IMR-90 (cell line): ENCODE data around the gene THAP5. TPM values are rescaled to one million over a fixed set of nuclear protein-coding genes. Genes with fewer than 3 reads are reported as not detected.

Source experiments
- ATAC-seq: fragments of 200-7000 bp; cut with Tn5 transposase; 2 replicates; pipeline ENCODE4 v1.9.1; 2020; ENCODE audit warnings: low read depth, mild to moderate bottlenecking, moderate library complexity
- BruUV-seq: library from RNA; stranded (reverse); fragments of 400-500 nt; replicated peaks from 2 replicates; lab custom pipeline; 2021; lab: Mats Ljungman, UMichigan
- CTCF ChIA-PET: fragments of 300-600 bp; formaldehyde crosslinking; extraction: SDS; loops from one replicate; lab custom pipeline; 2021; ENCODE audit warnings: antibody characterized with exemption; lab: Yijun Ruan, JAX
- POLR2A ChIA-PET: fragments of 300-600 bp; sonication (Branson Sonifier 250); formaldehyde crosslinking; loops from one replicate; lab custom pipeline; 2022; ENCODE audit warnings: antibody characterized with exemption; ENCODE audit not compliant: unreplicated experiment; lab: Charles Lee
- DNase-seq: peaks from one replicate; pipeline ENCODE4 v3.0.0; 2013
- H2AFZ ChIP-seq: replicated peaks from 2 replicates; pipeline ENCODE3; 2013; ENCODE audit warnings: low read length, mild to moderate bottlenecking; ENCODE audit not compliant: poor library complexity
- H2AK5ac ChIP-seq: 2 replicates; pipeline ENCODE4 v1.6.1; 2013; ENCODE audit warnings: low read depth, low read length, inconsistent platforms
- H2AK9ac ChIP-seq: replicated peaks from 2 replicates; pipeline ENCODE3; 2013; ENCODE audit warnings: mild to moderate bottlenecking, low read depth, low read length, moderate library complexity; ENCODE audit not compliant: poor library complexity
- H2BK120ac ChIP-seq: 2 replicates; pipeline ENCODE4 v1.6.1; 2013; ENCODE audit warnings: low read depth, low read length, inconsistent platforms
- H2BK15ac ChIP-seq: 3 replicates; pipeline ENCODE4 v1.6.1; 2013; ENCODE audit warnings: low read depth, low read length, inconsistent platforms
- H2BK20ac ChIP-seq: 2 replicates; pipeline ENCODE4 v1.6.1; 2013; ENCODE audit warnings: low read depth, mild to moderate bottlenecking, inconsistent platforms, low read length, moderate library complexity
- H2BK5ac ChIP-seq: 2 replicates; pipeline ENCODE4 v1.6.1; 2013; ENCODE audit warnings: mild to moderate bottlenecking, low read depth, low read length, inconsistent platforms; ENCODE audit not compliant: poor library complexity, severe bottlenecking
- H3K14ac ChIP-seq: replicated peaks from 2 replicates; pipeline ENCODE4 v1.6.1; 2013; ENCODE audit warnings: low read depth, low read length, inconsistent platforms
- H3K18ac ChIP-seq: 2 replicates; pipeline ENCODE4 v1.6.1; 2013; ENCODE audit warnings: low read depth, low read length, control low read depth
- H3K23ac ChIP-seq: 2 replicates; pipeline ENCODE4 v1.6.1; 2013; ENCODE audit warnings: low read depth, low read length, inconsistent platforms
- H3K27ac ChIP-seq: 2 replicates; pipeline ENCODE4 v1.5.1; 2013; ENCODE audit warnings: mild to moderate bottlenecking, control low read depth, low read length; ENCODE audit not compliant: insufficient read depth
- H3K27me3 ChIP-seq: 2 replicates; pipeline ENCODE4 v1.6.1; 2013; ENCODE audit warnings: low read length; ENCODE audit not compliant: control insufficient read depth, insufficient read depth
- H3K36me3 ChIP-seq: 2 replicates; pipeline ENCODE4 v1.6.1; 2013; ENCODE audit warnings: low read length, mixed read lengths; ENCODE audit not compliant: control insufficient read depth, insufficient read depth
- H3K4ac ChIP-seq: 2 replicates; pipeline ENCODE4 v1.6.1; 2013; ENCODE audit warnings: low read depth, low read length, inconsistent platforms
- H3K4me1 ChIP-seq: 2 replicates; pipeline ENCODE4 v1.6.1; 2013; ENCODE audit warnings: low read length, mixed read lengths; ENCODE audit not compliant: control insufficient read depth, insufficient read depth
- H3K4me2 ChIP-seq: 2 replicates; pipeline ENCODE4 v1.6.1; 2013; ENCODE audit warnings: low read depth, mild to moderate bottlenecking, control low read depth, low read length, moderate library complexity
- H3K4me3 ChIP-seq: 2 replicates; pipeline ENCODE4 v1.5.1; 2013; ENCODE audit warnings: low read depth, mild to moderate bottlenecking, control low read depth, low read length, moderate library complexity; ENCODE audit not compliant: insufficient read depth
- H3K56ac ChIP-seq: 2 replicates; pipeline ENCODE4 v1.6.1; 2013; ENCODE audit warnings: low read length, inconsistent platforms; ENCODE audit not compliant: insufficient read depth; ENCODE audit errors: extremely low read depth
- H3K79me1 ChIP-seq, 2 experiments: 2 replicates each; pipeline ENCODE4 v1.6.1; 2013; ENCODE audit warnings: low read length in 2 of 2, inconsistent platforms in 1 of 2, low read depth in 1 of 2
- H3K9ac ChIP-seq: 2 replicates; pipeline ENCODE4 v1.6.1; 2013; ENCODE audit warnings: low read depth, low read length, control low read depth
- H3K9me1 ChIP-seq: 2 replicates; pipeline ENCODE4 v1.6.1; 2013; ENCODE audit warnings: low read length, inconsistent platforms; ENCODE audit not compliant: insufficient read depth
- H3K9me3 ChIP-seq: 2 replicates; pipeline ENCODE4 v1.6.1; 2013; ENCODE audit warnings: low read length; ENCODE audit not compliant: control insufficient read depth, insufficient read depth
- H4K20me1 ChIP-seq: 2 replicates; pipeline ENCODE4 v1.6.1; 2013; ENCODE audit warnings: low read length, inconsistent platforms; ENCODE audit not compliant: insufficient read depth
- H4K5ac ChIP-seq: 2 replicates; pipeline ENCODE4 v1.6.1; 2013; ENCODE audit warnings: mild to moderate bottlenecking, low read depth, low read length, control low read depth
- H4K8ac ChIP-seq, 2 experiments: 2 replicates each; pipeline ENCODE4 v1.6.1; 2013; ENCODE audit warnings: low read depth in 2 of 2, low read length in 2 of 2, control low read depth in 1 of 2, inconsistent platforms in 1 of 2
- H4K91ac ChIP-seq: 2 replicates; pipeline ENCODE4 v1.6.1; 2013; ENCODE audit warnings: low read depth, low read length, inconsistent platforms; ENCODE audit not compliant: insufficient read depth
- BHLHE40 ChIP-seq: fragments of 150-350 bp; IDR thresholded peaks from 2 replicates; pipeline ENCODE4 v1.6.1; 2016; ENCODE audit warnings: mild to moderate bottlenecking, low read depth, low read length
- CEBPB ChIP-seq: IDR thresholded peaks from 2 replicates; pipeline ENCODE4 v1.6.1; 2012; ENCODE audit warnings: low read depth, low read length, improper control_type of control experiment
- CHD1 ChIP-seq: IDR thresholded peaks from 2 replicates; pipeline ENCODE4 v1.6.1; 2012; ENCODE audit warnings: low read depth, low read length, improper control_type of control experiment
- CTCF ChIP-seq: conservative IDR thresholded peaks from 2 replicates; pipeline ENCODE4 v1.5.1; 2012; ENCODE audit warnings: mild to moderate bottlenecking, low read depth, low read length, improper control_type of control experiment
- ELK1 ChIP-seq: fragments of 150-350 bp; IDR thresholded peaks from 2 replicates; pipeline ENCODE4 v1.6.1; 2016; ENCODE audit warnings: low read depth, mild to moderate bottlenecking, low read length, moderate library complexity, borderline replicate concordance
- FOS ChIP-seq: fragments of 150-350 bp; IDR thresholded peaks from 2 replicates; pipeline ENCODE4 v1.6.1; 2016; ENCODE audit warnings: low read depth, low read length
- MAFK ChIP-seq: IDR thresholded peaks from 2 replicates; pipeline ENCODE4 v1.6.1; 2012; ENCODE audit warnings: low read depth, low read length, improper control_type of control experiment
- MAZ ChIP-seq: IDR thresholded peaks from 2 replicates; pipeline ENCODE4 v1.6.1; 2012; ENCODE audit warnings: low read depth, mild to moderate bottlenecking, low read length, improper control_type of control experiment, moderate library complexity, borderline replicate concordance
- MXI1 ChIP-seq: IDR thresholded peaks from 2 replicates; pipeline ENCODE4 v1.6.1; 2012; ENCODE audit warnings: low read depth, mild to moderate bottlenecking, low read length, moderate library complexity, borderline replicate concordance
- NFE2L2 ChIP-seq: fragments of 150-350 bp; IDR thresholded peaks from 2 replicates; pipeline ENCODE4 v1.6.1; 2016; ENCODE audit warnings: low read depth, mild to moderate bottlenecking, low read length
- POLR2A ChIP-seq: IDR thresholded peaks from 2 replicates; pipeline ENCODE4 v1.6.1; 2012; ENCODE audit warnings: mild to moderate bottlenecking, low read depth, low read length
- RAD21 ChIP-seq: IDR thresholded peaks from 2 replicates; pipeline ENCODE4 v1.6.1; 2012; ENCODE audit warnings: low read length, improper control_type of control experiment
- RCOR1 ChIP-seq: IDR thresholded peaks from 2 replicates; pipeline ENCODE4 v1.6.1; 2012; ENCODE audit warnings: mild to moderate bottlenecking, low read length, improper control_type of control experiment; ENCODE audit not compliant: insufficient replicate concordance
- RFX5 ChIP-seq: IDR thresholded peaks from 2 replicates; pipeline ENCODE4 v1.8.0; 2012; ENCODE audit warnings: low read depth, mild to moderate bottlenecking, low read length, moderate library complexity
- SMC3 ChIP-seq: fragments of 150-350 bp; IDR thresholded peaks from 2 replicates; pipeline ENCODE4 v1.6.1; 2016; ENCODE audit warnings: low read depth, mild to moderate bottlenecking, antibody characterized with exemption, low read length, moderate library complexity
- WGBS, 2 experiments: methylation state at CpG; one replicate each; pipeline versions ENCODE4 v1.1.5 to v1.1.7; 2013; ENCODE audit warnings: missing lambda C conversion rate in 2 of 2; ENCODE audit not compliant: insufficient read length in 1 of 2; ENCODE audit errors: extremely low coverage in 2 of 2; 5-methylcytosine and 5-hydroxymethylcytosine counted together
- dilution Hi-C: fragments of 300-500 bp; cut with HindIII; formaldehyde crosslinking; loops from one replicate; pipeline ENCODE4 v1.14.3; 2018; ENCODE audit warnings: low sequenced_read_pairs; ENCODE audit not compliant: unreplicated experiment
- in situ Hi-C: fragments of 300-500 bp; cut with MboI; formaldehyde crosslinking; loops from 3 replicates; pipeline ENCODE4 v1.14.3; 2019; ENCODE audit warnings: low sequenced_read_pairs, inconsistent platforms, mixed read lengths
- intact Hi-C: fragments of 100-400 bp; cut with micrococcal nuclease; formaldehyde crosslinking; loops from 2 replicates; pipeline ENCODE4 v1.10.0; 2022
- polyA plus RNA-seq, 3 experiments: library from polyadenylated mRNA; depleted of rRNA; stranded (reverse); fragments of >200 nt; gene quantifications; 2 replicates each; pipeline ENCODE4 v1.2.3, GENCODE V29; 2012; ENCODE audit warnings: low replicate concordance in 1 of 3
- total RNA-seq: library from RNA; depleted of rRNA; stranded (reverse); fragments of >200 nt; gene quantifications from 2 replicates; pipeline ENCODE4 v1.2.3, GENCODE V29; 2012
- TF ChIP-seq, protein P1 (sequence below): fragments of 150-350 bp; IDR thresholded peaks from 2 replicates; pipeline ENCODE4 v1.6.1; 2017; ENCODE audit warnings: mild to moderate bottlenecking, antibody characterized with exemption, low read length, low read depth

THAP5 gene
- total and polyA plus RNA-seq, 2 of the 4 experiments (the other 2 are of a cell fraction): 6.7 to 23.7 TPM

DNA sequence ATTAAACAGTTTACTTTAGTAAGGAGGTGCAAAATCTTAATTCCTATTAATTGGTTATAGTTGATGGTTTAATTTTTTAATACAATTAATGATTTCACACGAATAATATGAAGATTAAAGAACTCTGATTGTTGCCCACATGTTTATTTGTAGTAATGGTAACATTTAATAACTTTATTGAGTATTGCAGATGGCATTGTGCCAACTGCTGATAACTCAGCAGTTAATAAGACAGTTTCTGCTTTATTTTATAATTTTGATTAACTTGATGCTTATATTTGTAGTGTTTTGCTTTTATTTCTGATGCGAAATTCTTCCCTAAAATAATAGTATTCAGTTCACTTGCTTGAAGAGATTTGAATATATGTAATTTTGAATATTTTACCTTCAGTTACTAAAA lies 3.0 kb upstream of the THAP5 start:
- POLR2A ChIA-PET: no interaction called here
- dilution Hi-C loops: no loop called here
- Histone ChIP-seq H4K5ac (no peak overlapping the region), H3K9me1 (no peaks in the 10 kb centered on the region; the same call in 1 of the 2 replicates), H3K79me1 (peaks cover 11 to 19% of the 10 kb centered on the region in 2 experiments; a peak in 3 of 4 replicates), H4K20me1 (no peaks in the 10 kb centered on the region), H2AFZ (no peak overlapping the region), H3K4me3 (no peak overlapping the region), H3K4me1 (0 out of 2 replicates have a peak, but pooled peaks cover 1% of the 10 kb centered on the region), H3K27ac (no peak overlapping the region), H3K23ac (no peak overlapping the region), H2AK5ac (no peak overlapping the region), H3K27me3 (no peaks in the 10 kb centered on the region), H2BK20ac (no peak overlapping the region), H3K14ac (no peak overlapping the region), H2BK120ac (no peak overlapping the region), H3K56ac (no peak overlapping the region), H3K36me3 (peaks cover 3% of the 10 kb centered on the region), H3K4me2 (no peak overlapping the region), H2BK5ac (no peak overlapping the region), H4K8ac (no peak overlapping the region), H2BK15ac (no peak overlapping the region), H3K9me3 (no peaks in the 10 kb centered on the region), H3K4ac (no peak overlapping the region), H2AK9ac (no peak overlapping the region), H3K18ac (no peak overlapping the region), H4K91ac (no peak overlapping the region), H3K9ac (no peak overlapping the region)
- in situ Hi-C loops: loop anchor here (5.0 kb wide), 1 partner anchor 45 kb away; the partner anchor contains the start of gene PNPLA8
- BruUV-seq: no TSS peak
- DNase-seq (no peak), ATAC-seq (no peak)
- CTCF ChIA-PET: no interaction called here
- TF ChIP-seq MAZ (no peak), MXI1 (no peak), RFX5 (no peak), SMC3 (no peak), MAFK (no peak), BHLHE40 (no peak), FOS (no peak), CHD1 (no peak), RCOR1 (no peak), ELK1 (no peak), CTCF (no peak), CEBPB (no peak), POLR2A (no peak), NFE2L2 (no peak), RAD21 (no peak)
- TF ChIP-seq, protein P1, sequence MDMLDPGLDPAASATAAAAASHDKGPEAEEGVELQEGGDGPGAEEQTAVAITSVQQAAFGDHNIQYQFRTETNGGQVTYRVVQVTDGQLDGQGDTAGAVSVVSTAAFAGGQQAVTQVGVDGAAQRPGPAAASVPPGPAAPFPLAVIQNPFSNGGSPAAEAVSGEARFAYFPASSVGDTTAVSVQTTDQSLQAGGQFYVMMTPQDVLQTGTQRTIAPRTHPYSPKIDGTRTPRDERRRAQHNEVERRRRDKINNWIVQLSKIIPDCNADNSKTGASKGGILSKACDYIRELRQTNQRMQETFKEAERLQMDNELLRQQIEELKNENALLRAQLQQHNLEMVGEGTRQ: no peak
- no CpG with 5 or more reads among the region's 2 CpGs for WGBS, 2 experiments
- intact Hi-C loops: no loop called here
